GM23338 (cell line): ENCODE results near the gene CACNB4. TPM values are rescaled to one million over a fixed set of nuclear protein-coding genes. Genes with fewer than 3 reads are reported as not detected.

Experiments
- ATAC-seq: fragments of 200-7000 bp; cut with Tn5 transposase; 3 replicates; pipeline ENCODE4 v1.9.1; 2020
- DNase-seq: peaks from one replicate; pipeline ENCODE4 v3.0.0-alpha.2; 2015; ENCODE audit warnings: low spot score
- H2AFZ ChIP-seq: fragments of 200-600 bp; sonication (generic); 2 replicates; pipeline ENCODE4 v1.8.0; 2016; ENCODE audit warnings: antibody characterized with exemption, mild to moderate bottlenecking, moderate library complexity
- H3F3A ChIP-seq: fragments of 200-600 bp; sonication (generic); replicated peaks from 2 replicates; pipeline ENCODE4 v1.8.0; 2017; ENCODE audit warnings: antibody characterized with exemption, mixed run types, low read depth
- H3K27ac ChIP-seq: fragments of 200-600 bp; sonication (generic); 2 replicates; pipeline ENCODE4 v1.6.1; 2016; ENCODE audit warnings: low read depth
- H3K27me3 ChIP-seq: fragments of 200-600 bp; sonication (generic); 2 replicates; pipeline ENCODE4 v1.8.0; 2016; ENCODE audit warnings: mild to moderate bottlenecking, mixed run types, moderate library complexity; ENCODE audit not compliant: insufficient read depth
- H3K36me3 ChIP-seq: fragments of 200-600 bp; sonication (generic); 2 replicates; pipeline ENCODE4 v1.8.0; 2016; ENCODE audit warnings: mild to moderate bottlenecking; ENCODE audit not compliant: insufficient read depth
- H3K4me1 ChIP-seq: fragments of 200-600 bp; sonication (generic); 2 replicates; pipeline ENCODE4 v1.8.0; 2016; ENCODE audit warnings: mild to moderate bottlenecking, moderate library complexity; ENCODE audit not compliant: insufficient read depth
- H3K4me2 ChIP-seq: fragments of 200-600 bp; sonication (generic); 2 replicates; pipeline ENCODE4 v1.7.1; 2017; ENCODE audit warnings: mixed run types
- H3K4me3 ChIP-seq: fragments of 200-600 bp; sonication (generic); 2 replicates; pipeline ENCODE4 v1.6.1; 2016; ENCODE audit warnings: mixed run types
- H3K79me2 ChIP-seq: fragments of 200-600 bp; sonication (generic); replicated peaks from 2 replicates; pipeline ENCODE4 v1.8.0; 2017; ENCODE audit warnings: mild to moderate bottlenecking; ENCODE audit not compliant: insufficient read depth
- H3K9me2 ChIP-seq: fragments of 200-600 bp; sonication (generic); 2 replicates; pipeline ENCODE4 v1.8.0; 2017; ENCODE audit not compliant: insufficient read depth
- H4K20me1 ChIP-seq: fragments of 200-600 bp; sonication (generic); replicated peaks from 2 replicates; pipeline ENCODE4 v1.8.0; 2017; ENCODE audit warnings: mild to moderate bottlenecking; ENCODE audit not compliant: insufficient read depth
- H3K27ac Mint-ChIP-seq: 2 replicates; pipeline ENCODE4 v1.8.0; 2020; ENCODE audit warnings: inconsistent platforms, mild to moderate bottlenecking, moderate library complexity, mixed read lengths
- H3K27me3 Mint-ChIP-seq: 3 replicates; pipeline ENCODE4 v1.8.0; 2022; ENCODE audit warnings: low read depth, mild to moderate bottlenecking, moderate library complexity, mixed read lengths, inconsistent platforms; ENCODE audit not compliant: insufficient read depth, poor library complexity
- H3K36me3 Mint-ChIP-seq: 3 replicates; pipeline ENCODE4 v1.8.0; 2021; ENCODE audit warnings: low read depth, mild to moderate bottlenecking, inconsistent platforms, moderate library complexity, mixed read lengths
- H3K4me1 Mint-ChIP-seq: 3 replicates; pipeline ENCODE4 v1.8.0; 2020; ENCODE audit warnings: mild to moderate bottlenecking, inconsistent platforms, mixed read lengths
- H3K4me3 Mint-ChIP-seq: 3 replicates; pipeline ENCODE4 v1.8.0; 2021; ENCODE audit warnings: moderate library complexity, mild to moderate bottlenecking, inconsistent platforms, mixed read lengths
- H3K9me3 Mint-ChIP-seq: 3 replicates; pipeline ENCODE4 v1.8.0; 2020; ENCODE audit warnings: moderate library complexity, mild to moderate bottlenecking, inconsistent platforms, mixed read lengths
- CREB1 ChIP-seq: fragments of 250-450 bp; sonication (Bioruptor Pico); IDR thresholded peaks from 2 replicates; pipeline ENCODE4 v1.5.0; 2020; ENCODE audit warnings: low read depth, mild to moderate bottlenecking, moderate library complexity
- ETS1 ChIP-seq: IDR thresholded peaks from 2 replicates; pipeline ENCODE4 v1.6.1; 2016; ENCODE audit warnings: antibody characterized with exemption
- EZH2 ChIP-seq: fragments of 200-600 bp; sonication (generic); IDR thresholded peaks from one replicate; pipeline ENCODE4 v1.8.0; 2017; ENCODE audit warnings: antibody characterized with exemption, mild to moderate bottlenecking, low read depth; ENCODE audit not compliant: unreplicated experiment
- EZH2phosphoT487 ChIP-seq: fragments of 200-600 bp; sonication (generic); IDR thresholded peaks from one replicate; pipeline ENCODE4 v1.8.1; 2018; ENCODE audit warnings: antibody characterized with exemption; ENCODE audit not compliant: unreplicated experiment
- JUNB ChIP-seq: IDR thresholded peaks from one replicate; pipeline ENCODE4 v1.6.1; 2016; ENCODE audit warnings: antibody characterized with exemption; ENCODE audit not compliant: unreplicated experiment
- NANOG ChIP-seq: IDR thresholded peaks from 2 replicates; pipeline ENCODE4 v1.6.1; 2016; ENCODE audit warnings: antibody characterized with exemption, borderline replicate concordance
- POLR2AphosphoS5 ChIP-seq: IDR thresholded peaks from 2 replicates; pipeline ENCODE4 v1.6.1; 2016; ENCODE audit warnings: antibody characterized with exemption, low read depth
- STAT1 ChIP-seq: IDR thresholded peaks from one replicate; pipeline ENCODE4 v1.6.1; 2016; ENCODE audit warnings: antibody characterized with exemption; ENCODE audit not compliant: unreplicated experiment
- ZNF114 ChIP-seq: fragments of 250-450 bp; sonication (Bioruptor Pico); IDR thresholded peaks from 2 replicates; pipeline ENCODE4 v1.5.0; 2020; ENCODE audit warnings: mild to moderate bottlenecking, moderate library complexity
- ZNF331 ChIP-seq: fragments of 250-450 bp; sonication (Bioruptor Pico); IDR thresholded peaks from 2 replicates; pipeline ENCODE4 v1.5.0; 2020; ENCODE audit warnings: low read depth, mild to moderate bottlenecking, moderate library complexity
- polyA plus RNA-seq: library from polyadenylated mRNA; unstranded; fragments of >200 nt; fragmentation: Nextera tagmentation; extraction: Ambion mirVana; gene quantifications from 2 replicates; pipeline ENCODE4 v1.2.1, GENCODE V29; 2016
- total RNA-seq: library from RNA; depleted of rRNA; stranded (reverse); fragments of >200 nt; shearing (Covaris generic); gene quantifications from 2 replicates; pipeline ENCODE4 v1.2.3, GENCODE V29; 2014
- TF ChIP-seq, protein P1 (sequence below): IDR thresholded peaks from one replicate; pipeline ENCODE4 v1.6.1; 2018; ENCODE audit warnings: antibody characterized with exemption; ENCODE audit not compliant: unreplicated experiment
- TF ChIP-seq, protein P2 (sequence below), 2 experiments: fragments of 200-600 bp in 1 of 2; sonication (generic) in 1 of 2; conservative IDR thresholded peaks; 2 replicates each; pipeline versions ENCODE4 v1.5.1 to v1.6.1; 2016 to 2017; ENCODE audit warnings: antibody characterized with exemption in 2 of 2, low read depth in 2 of 2, mild to moderate bottlenecking in 2 of 2, moderate library complexity in 1 of 2

The CACNB4 gene
- total and polyA plus RNA-seq, 2 experiments from 2014 or later: 4.0 to 9.8 TPM

DNA sequence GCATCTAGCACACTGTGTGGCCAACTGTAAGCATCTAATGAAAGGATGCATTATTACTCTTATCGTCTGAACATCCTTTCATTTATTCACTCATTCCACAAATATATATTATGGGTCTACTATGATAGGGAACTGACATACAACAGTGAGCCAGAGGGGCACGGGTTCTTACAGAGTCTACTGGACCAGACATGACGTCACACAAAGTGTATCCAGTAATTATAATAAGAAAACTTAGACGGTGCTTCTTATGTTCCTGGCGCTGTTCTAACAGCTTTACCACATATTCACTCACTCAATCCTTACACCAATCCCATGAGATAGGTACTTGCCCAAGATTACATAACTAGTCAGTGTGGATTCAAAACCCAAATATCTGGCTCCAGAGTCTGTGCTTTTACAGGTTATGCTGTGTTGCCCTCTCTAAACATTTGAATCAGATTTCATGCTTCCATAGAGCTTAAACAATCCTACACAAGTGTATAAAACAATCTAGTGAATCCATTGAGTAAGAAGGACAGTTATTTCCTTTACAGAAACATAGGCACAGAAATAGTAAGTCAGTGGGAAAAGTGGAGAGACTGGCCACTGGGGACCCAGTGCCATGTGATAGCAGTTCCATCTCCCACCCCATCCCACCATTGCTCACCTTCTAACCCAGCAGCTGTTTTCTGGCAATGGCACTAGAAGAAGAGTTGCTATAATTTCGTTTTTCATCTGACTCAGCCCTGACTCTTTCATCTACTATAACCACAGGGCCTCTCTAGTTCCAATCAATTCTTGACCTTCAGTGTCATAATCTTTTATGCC is 246.4 kb downstream of the CACNB4 start (continued):
- TF ChIP-seq, protein P1, sequence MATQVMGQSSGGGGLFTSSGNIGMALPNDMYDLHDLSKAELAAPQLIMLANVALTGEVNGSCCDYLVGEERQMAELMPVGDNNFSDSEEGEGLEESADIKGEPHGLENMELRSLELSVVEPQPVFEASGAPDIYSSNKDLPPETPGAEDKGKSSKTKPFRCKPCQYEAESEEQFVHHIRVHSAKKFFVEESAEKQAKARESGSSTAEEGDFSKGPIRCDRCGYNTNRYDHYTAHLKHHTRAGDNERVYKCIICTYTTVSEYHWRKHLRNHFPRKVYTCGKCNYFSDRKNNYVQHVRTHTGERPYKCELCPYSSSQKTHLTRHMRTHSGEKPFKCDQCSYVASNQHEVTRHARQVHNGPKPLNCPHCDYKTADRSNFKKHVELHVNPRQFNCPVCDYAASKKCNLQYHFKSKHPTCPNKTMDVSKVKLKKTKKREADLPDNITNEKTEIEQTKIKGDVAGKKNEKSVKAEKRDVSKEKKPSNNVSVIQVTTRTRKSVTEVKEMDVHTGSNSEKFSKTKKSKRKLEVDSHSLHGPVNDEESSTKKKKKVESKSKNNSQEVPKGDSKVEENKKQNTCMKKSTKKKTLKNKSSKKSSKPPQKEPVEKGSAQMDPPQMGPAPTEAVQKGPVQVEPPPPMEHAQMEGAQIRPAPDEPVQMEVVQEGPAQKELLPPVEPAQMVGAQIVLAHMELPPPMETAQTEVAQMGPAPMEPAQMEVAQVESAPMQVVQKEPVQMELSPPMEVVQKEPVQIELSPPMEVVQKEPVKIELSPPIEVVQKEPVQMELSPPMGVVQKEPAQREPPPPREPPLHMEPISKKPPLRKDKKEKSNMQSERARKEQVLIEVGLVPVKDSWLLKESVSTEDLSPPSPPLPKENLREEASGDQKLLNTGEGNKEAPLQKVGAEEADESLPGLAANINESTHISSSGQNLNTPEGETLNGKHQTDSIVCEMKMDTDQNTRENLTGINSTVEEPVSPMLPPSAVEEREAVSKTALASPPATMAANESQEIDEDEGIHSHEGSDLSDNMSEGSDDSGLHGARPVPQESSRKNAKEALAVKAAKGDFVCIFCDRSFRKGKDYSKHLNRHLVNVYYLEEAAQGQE: no peak
- no peak for TF ChIP-seq CREB1 (CRISPR knock-in tag)
- no peak for TF ChIP-seq ZNF114
- TF ChIP-seq ZNF331 (CRISPR knock-in tag): no peak
- no peak for TF ChIP-seq STAT1
- TF ChIP-seq POLR2AphosphoS5: no peak
- no peak for TF ChIP-seq EZH2
- no peak for TF ChIP-seq EZH2phosphoT487
- TF ChIP-seq JUNB: no peak

DNA sequence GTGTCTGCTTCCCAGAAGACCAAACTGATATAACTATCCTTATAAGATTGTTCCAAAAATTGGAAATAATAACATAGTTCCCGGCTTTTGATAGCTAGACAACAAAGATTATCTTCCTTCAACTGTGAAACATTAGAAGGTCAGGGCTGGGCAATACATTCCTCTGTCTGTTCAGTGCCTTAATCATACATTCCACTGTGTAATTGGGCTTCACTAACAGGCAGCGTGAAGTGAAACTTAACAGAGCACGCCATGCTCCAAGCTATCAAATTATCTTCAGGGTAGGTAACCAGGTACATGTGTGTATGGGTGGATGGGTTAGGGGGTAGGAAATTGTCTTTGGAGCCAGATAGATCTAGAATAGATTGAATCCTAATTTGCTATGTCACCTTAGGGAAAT is 247.1 kb downstream of the CACNB4 start:
- H3K9me3 Mint-ChIP-seq: no peaks in the 10 kb centered on the region
- H3K27ac Mint-ChIP-seq: no peak overlapping the region
- no peak overlapping the region for H2AFZ ChIP-seq
- no peaks in the 10 kb centered on the region for H3K79me2 ChIP-seq
- H3K4me1 Mint-ChIP-seq: no peaks in the 10 kb centered on the region
- H3K27me3 Mint-ChIP-seq: no peaks in the 10 kb centered on the region
- H3K4me2 ChIP-seq: no peak overlapping the region
- no peaks in the 10 kb centered on the region for H3K27me3 ChIP-seq
- no peak for DNase-seq
- no peak overlapping the region for H3K4me3 ChIP-seq
- no peaks in the 10 kb centered on the region for H3K9me2 ChIP-seq
- H3K4me3 Mint-ChIP-seq: no peak overlapping the region
- no peaks in the 10 kb centered on the region for H3K36me3 ChIP-seq
- H3K4me1 ChIP-seq: no peaks in the 10 kb centered on the region
- ATAC-seq: no peak
- no peak overlapping the region for H3K27ac ChIP-seq
- H3F3A ChIP-seq: no peaks in the 10 kb centered on the region
- no peaks in the 10 kb centered on the region for H4K20me1 ChIP-seq
- no peaks in the 10 kb centered on the region for H3K36me3 Mint-ChIP-seq
- TF ChIP-seq CREB1 (CRISPR knock-in tag): no peak
- TF ChIP-seq STAT1: no peak
- TF ChIP-seq, protein P1: no peak
- TF ChIP-seq EZH2phosphoT487: no peak
- TF ChIP-seq ZNF114: no peak
- TF ChIP-seq NANOG: no peak
- TF ChIP-seq ZNF331 (CRISPR knock-in tag): no peak
- TF ChIP-seq, protein P2, sequence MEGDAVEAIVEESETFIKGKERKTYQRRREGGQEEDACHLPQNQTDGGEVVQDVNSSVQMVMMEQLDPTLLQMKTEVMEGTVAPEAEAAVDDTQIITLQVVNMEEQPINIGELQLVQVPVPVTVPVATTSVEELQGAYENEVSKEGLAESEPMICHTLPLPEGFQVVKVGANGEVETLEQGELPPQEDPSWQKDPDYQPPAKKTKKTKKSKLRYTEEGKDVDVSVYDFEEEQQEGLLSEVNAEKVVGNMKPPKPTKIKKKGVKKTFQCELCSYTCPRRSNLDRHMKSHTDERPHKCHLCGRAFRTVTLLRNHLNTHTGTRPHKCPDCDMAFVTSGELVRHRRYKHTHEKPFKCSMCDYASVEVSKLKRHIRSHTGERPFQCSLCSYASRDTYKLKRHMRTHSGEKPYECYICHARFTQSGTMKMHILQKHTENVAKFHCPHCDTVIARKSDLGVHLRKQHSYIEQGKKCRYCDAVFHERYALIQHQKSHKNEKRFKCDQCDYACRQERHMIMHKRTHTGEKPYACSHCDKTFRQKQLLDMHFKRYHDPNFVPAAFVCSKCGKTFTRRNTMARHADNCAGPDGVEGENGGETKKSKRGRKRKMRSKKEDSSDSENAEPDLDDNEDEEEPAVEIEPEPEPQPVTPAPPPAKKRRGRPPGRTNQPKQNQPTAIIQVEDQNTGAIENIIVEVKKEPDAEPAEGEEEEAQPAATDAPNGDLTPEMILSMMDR (conservative IDR thresholded peaks at IDR 0.05; ENCODE audit: low read depth in 2 of 2): no peak
- no peak for TF ChIP-seq POLR2AphosphoS5
- no peak for TF ChIP-seq EZH2
- no peak for TF ChIP-seq ETS1
